GM12892 (cell line): ENCODE data around the gene REG4.

ENCODE experiments used
- POLR2A ChIP-seq: IDR thresholded peaks from 2 replicates; pipeline ENCODE4 v1.6.1; 2011; ENCODE audit warnings: low read depth, low read length, control low read depth
- POLR2AphosphoS5 ChIP-seq: IDR thresholded peaks from 2 replicates; pipeline ENCODE4 v1.6.1; 2011; ENCODE audit warnings: low read depth, low read length, control low read depth
- TAF1 ChIP-seq: IDR thresholded peaks from 2 replicates; pipeline ENCODE4 v1.6.1; 2011; ENCODE audit warnings: low read depth, mild to moderate bottlenecking, control low read depth, low read length, borderline replicate concordance

- TF ChIP-seq POLR2A (no peak), POLR2AphosphoS5 (no peak), TAF1 (no peak)
Measured at GRCh38 chr1:119808491-119808890, 2.8 kb downstream of the REG4 start.
